MG63 (cell line): ENCODE measurements around the gene KSR1. TPM values are rescaled to one million over a fixed set of nuclear protein-coding genes. Genes with fewer than 3 reads are reported as not detected.
"Not testable (repeated sequence)": the region's sequence is repeated elsewhere in the genome, so short reads cannot be mapped to it uniquely, and the experiment has no call there.

Experiments
- DNase-seq: peaks from one replicate; pipeline ENCODE4 v3.0.0-alpha.2; 2020
- H3K27me3 ChIP-seq: fragments of 250-450 bp; sonication (Bioruptor Pico); 2 replicates; pipeline ENCODE4 v1.5.1; 2020; ENCODE audit warnings: mild to moderate bottlenecking, moderate library complexity
- H3K36me3 ChIP-seq: fragments of 250-450 bp; sonication (Bioruptor Pico); 2 replicates; pipeline ENCODE4 v1.5.1; 2020; ENCODE audit warnings: mild to moderate bottlenecking, moderate library complexity
- H3K4me3 ChIP-seq: fragments of 250-450 bp; sonication (Bioruptor Pico); 2 replicates; pipeline ENCODE4 v1.5.1; 2020; ENCODE audit warnings: mild to moderate bottlenecking, moderate library complexity
- H3K9me3 ChIP-seq: fragments of 250-450 bp; sonication (Bioruptor Pico); 2 replicates; pipeline ENCODE4 v1.5.1; 2020; ENCODE audit warnings: mild to moderate bottlenecking, moderate library complexity
- total RNA-seq: library from RNA; depleted of rRNA; stranded (reverse); fragments of >200 nt; shearing (Covaris generic); gene quantifications from 2 replicates; pipeline ENCODE4 v1.2.3, GENCODE V29; 2014; ENCODE audit warnings: low replicate concordance; rRNA removed

The KSR1 gene
- total RNA-seq: 0.52 and 7.6 TPM in 2 replicates

DNA sequence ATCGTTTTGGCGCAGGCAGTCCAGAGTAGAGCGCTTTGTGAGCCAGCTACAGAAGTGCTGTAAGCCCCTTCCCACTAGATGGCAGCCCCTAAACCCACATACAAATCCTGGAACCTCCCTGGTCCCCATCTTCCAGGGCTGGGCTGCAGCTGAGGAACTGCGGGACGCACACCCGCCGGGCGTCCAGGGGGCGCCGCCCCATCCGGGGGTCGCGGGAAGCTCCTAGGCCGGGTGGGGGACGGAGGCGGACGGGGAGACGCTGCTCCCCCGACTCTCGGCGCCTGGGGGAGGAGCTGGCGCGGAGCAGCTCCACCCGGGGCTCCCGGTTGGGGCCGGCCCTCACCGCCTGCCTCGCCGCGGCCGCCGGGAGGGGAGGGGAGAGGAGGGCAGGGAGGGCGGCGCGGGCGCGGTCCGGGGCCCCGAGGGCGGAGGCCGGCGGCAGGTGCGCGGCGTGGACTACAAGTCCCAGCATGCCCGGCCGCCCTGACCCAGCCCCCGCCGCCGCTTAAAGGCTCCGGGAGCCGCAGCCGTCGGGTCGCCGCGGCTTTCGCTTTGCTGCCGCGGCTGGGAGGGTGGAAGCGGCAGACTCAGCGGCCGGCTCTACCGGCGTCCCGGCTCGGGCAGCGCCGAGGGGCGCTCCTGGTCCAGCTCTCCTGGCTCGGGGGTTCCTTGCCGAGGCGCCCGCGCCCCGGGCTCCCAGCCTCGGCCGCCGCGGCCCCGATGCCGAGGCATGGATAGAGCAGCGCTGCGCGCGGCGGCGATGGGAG lies at the start of gene KSR1:
Gene KSR1, plus strand, starts transcription at position 535 of the 767 bp plus-strand sequence. Its CDS starts 196 bp downstream, at position 731.
- Histone ChIP-seq H3K36me3 (no peaks in the 10 kb centered on the region), H3K4me3 (peak within 1 kb of the TSS; percentile 68), H3K9me3 (no peaks in the 10 kb centered on the region), H3K27me3 (peaks cover 4% of the 10 kb centered on the region; the same call in 1 of the 2 replicates)
- DNase-seq: peak; percentile 79

DNA sequence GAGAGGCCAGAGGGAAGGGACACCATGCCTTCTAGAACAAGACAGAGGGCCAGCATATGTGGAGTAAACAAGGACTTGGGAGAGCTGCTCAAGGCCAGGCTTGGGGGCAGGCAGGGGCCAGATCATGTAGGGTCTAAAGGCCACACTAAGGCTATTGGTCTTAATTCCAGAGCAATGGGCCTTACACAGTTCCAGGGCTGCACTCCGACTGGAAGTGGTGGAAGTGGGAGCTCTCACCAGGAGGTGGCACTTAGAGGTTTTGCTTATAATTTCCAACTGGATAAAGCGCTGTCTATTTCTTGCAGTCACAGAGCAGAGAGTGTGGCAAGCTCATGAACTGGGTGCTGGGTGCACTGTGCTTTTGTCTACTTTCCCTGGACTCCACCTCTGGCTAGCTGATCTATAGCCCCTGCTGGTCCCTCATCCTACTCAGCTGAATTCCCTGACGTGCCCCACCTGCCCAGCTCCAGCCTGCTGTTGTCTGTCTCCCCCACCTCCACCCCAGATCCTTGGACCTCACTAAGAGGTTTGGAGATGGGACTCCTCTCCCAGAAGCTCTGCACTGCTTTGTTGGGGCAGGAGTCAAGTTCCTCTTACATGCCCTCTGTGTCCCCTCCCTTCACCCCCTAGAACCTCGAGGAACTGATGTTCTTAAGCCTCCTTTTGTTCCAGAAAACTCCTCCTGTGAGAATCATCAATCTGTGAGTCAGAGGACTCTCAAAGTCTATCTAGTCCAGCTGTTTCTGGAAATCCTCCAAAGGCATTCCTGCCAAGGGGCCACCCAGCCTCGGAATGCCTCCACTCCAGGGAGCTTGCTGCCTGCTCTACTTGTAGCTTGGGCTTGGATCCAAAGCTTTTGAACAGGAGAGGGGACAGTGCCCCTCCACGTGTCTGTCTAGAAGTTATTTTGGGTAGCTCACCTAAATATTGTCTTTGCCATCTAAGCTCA lies 48.1 kb upstream of the KSR1 start:
- DNase-seq: peak; percentile 92
- Histone ChIP-seq H3K9me3 (no peaks in the 10 kb centered on the region), H3K36me3 (no peaks in the 10 kb centered on the region), H3K4me3 (no peak overlapping the region), H3K27me3 (no peaks in the 10 kb centered on the region)

DNA sequence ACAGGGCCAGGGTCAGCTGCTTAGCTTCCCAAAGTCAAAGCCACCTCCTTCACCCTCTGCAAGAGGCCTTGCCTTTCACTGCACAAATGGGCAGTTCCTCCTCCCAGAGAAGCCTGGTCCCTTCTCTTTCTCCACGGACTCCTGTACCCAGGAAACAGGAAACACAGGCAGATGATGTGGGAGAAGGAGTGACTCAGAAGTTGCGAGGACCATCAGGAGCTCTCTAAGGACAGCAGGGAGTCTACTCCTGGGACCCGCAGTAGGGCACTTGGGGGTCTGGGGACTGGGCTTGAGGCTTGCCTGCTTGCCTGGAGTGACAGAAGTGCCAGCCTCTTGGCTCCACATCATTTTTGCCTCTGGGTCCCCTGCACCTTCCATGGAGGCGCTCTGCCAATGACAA lies 47.4 kb upstream of the KSR1 start:
- DNase-seq: peak; percentile 56

DNA sequence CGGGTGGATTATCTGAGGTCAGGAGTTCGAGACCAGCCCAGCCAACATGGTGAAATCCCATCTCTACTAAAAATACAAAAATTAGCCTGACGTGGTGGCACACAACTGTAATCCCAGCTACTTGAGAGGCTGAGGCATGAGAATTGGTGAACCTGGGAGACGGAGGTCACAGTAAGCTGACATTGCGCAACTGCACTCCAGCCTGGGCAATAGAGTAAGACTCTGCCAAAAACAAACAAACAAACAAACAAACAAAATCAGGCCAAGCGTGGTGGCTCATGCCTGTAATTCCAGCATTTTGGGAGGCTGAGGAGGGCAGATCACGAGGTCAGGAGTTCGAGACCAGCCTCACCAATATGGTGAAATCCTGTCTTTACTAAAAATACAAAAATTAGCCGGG lies 44.1 kb upstream of the KSR1 start:
- not testable (repeated sequence) for H3K4me3 ChIP-seq, H3K36me3 ChIP-seq, H3K27me3 ChIP-seq, DNase-seq, H3K9me3 ChIP-seq

More for the DNA sequence above, 47.4 kb upstream of the KSR1 start:
- H3K36me3 ChIP-seq: no peaks in the 10 kb centered on the region
- H3K27me3 ChIP-seq: no peaks in the 10 kb centered on the region
- H3K4me3 ChIP-seq: no peak overlapping the region
- no peaks in the 10 kb centered on the region for H3K9me3 ChIP-seq

DNA sequence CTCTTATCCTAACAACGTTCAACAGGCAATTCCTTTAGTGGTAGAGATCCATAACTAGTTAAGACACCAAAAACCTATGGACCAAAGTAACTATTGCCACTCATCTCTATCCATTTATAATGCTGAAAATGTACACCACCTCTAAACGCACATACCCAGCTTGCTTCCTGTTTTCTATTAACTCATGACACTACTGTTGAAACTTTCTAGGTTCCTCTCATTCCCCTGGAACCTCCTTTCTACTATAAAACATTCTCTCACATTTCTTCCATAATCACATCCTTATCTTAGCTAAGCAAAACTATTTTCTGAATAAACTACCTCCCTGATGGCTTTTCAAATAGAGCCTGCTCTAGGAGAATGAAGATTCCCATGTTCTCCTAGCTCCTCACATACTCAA lies 42.9 kb upstream of the KSR1 start:
- H3K36me3 ChIP-seq: no peaks in the 10 kb centered on the region
- no peaks in the 10 kb centered on the region for H3K9me3 ChIP-seq
- no peaks in the 10 kb centered on the region for H3K27me3 ChIP-seq
- no peak for DNase-seq
- no peak overlapping the region for H3K4me3 ChIP-seq

DNA sequence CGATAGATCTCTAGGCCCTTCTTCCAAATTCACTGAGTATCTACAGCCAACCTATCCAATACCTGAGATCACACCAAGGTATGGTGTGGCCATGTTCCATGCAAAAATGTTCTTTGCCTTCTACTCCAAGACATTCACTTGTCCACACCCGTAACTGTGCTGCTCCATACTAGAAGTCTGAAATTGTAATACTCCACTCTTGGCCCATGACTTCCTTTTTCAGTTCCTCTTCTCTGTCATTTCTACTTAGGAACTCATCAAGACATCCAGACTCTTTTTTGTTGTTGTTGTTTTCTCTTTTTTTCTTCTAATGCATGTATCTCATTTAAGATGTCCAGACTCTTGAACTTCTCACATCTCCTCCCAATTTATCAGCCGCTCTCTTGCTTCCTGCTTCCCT lies 42.5 kb upstream of the KSR1 start:
- H3K4me3 ChIP-seq: no peak overlapping the region
- no peak for DNase-seq
- no peaks in the 10 kb centered on the region for H3K27me3 ChIP-seq
- no peaks in the 10 kb centered on the region for H3K36me3 ChIP-seq
- H3K9me3 ChIP-seq: no peaks in the 10 kb centered on the region

DNA sequence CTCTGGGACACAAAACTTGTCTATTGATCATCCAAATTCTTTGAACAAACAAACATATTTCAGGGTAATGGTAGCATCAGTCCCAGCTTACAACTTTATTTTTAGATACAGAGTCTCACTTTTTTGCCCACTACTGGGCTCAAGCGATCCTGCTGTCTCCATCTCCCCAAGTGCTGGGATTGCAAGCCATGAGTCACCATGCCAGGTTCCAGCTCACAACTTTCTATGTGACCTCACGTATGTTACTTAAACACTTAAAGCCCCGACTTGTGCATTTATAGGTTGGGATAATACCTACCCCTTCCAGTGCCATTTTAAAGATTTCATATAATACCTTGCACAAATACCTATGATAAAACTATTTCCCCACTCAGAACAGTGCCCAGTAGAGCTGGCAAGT lies 42.0 kb upstream of the KSR1 start:
- Histone ChIP-seq H3K9me3 (no peaks in the 10 kb centered on the region), H3K27me3 (no peaks in the 10 kb centered on the region), H3K4me3 (no peak overlapping the region), H3K36me3 (no peaks in the 10 kb centered on the region)
- DNase-seq: peak; percentile 55

DNA sequence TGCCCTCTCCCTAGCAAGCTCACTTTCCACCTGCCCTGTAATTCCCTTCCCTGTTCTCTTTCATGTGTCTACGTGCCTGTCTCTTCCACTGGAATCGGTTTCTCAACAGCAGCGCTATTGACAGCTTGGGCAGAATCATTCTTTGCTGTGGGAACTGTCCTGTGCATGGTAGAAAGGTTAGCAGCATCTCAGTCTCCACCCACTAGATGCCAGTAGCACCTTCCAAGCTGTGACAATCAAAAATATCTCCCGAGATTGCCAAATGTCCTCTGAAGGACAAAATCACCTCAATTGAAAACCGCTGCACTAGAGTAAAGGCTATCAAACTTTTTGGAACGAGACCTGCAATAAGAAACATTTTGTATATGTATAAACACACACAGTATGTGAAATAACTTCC lies 41.6 kb upstream of the KSR1 start:
- no peaks in the 10 kb centered on the region for H3K27me3 ChIP-seq
- H3K4me3 ChIP-seq: no peak overlapping the region
- no peaks in the 10 kb centered on the region for H3K9me3 ChIP-seq
- no peak for DNase-seq
- H3K36me3 ChIP-seq: no peaks in the 10 kb centered on the region

DNA sequence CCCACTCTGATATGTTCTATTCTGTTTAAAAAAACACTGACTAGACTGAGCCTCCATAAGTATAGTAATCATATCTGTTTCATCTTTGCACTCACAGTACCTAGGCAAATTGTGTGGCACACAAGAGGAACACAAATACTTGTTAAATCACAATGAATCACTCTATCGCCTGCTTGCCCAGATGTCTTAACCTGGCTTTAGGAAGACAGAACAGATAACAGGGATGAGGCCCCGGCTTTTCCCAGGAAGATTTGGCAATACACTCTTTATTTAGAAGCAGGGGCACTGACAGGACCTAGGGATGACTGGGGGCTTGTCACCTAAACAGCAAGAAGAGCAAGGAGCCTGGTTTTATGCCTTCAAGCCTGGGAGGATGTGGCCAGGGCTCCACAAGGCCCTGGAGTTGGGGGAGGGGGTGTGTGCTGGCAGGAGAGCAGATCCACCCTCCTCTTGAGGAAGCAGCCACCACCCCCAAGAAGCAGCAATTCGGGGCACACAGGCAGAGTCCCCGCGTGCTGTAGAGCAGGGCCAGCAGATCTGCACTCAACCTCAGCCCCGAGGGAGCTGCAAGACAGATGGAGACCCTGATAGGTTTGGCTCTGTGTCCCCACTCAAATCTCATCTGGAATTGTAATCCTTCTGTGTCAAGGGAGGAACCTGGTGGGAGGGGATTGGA lies 41.0 kb upstream of the KSR1 start:
- no peaks in the 10 kb centered on the region for H3K9me3 ChIP-seq
- no peaks in the 10 kb centered on the region for H3K27me3 ChIP-seq
- H3K36me3 ChIP-seq: no peaks in the 10 kb centered on the region
- no peak for DNase-seq
- H3K4me3 ChIP-seq: no peak overlapping the region

DNA sequence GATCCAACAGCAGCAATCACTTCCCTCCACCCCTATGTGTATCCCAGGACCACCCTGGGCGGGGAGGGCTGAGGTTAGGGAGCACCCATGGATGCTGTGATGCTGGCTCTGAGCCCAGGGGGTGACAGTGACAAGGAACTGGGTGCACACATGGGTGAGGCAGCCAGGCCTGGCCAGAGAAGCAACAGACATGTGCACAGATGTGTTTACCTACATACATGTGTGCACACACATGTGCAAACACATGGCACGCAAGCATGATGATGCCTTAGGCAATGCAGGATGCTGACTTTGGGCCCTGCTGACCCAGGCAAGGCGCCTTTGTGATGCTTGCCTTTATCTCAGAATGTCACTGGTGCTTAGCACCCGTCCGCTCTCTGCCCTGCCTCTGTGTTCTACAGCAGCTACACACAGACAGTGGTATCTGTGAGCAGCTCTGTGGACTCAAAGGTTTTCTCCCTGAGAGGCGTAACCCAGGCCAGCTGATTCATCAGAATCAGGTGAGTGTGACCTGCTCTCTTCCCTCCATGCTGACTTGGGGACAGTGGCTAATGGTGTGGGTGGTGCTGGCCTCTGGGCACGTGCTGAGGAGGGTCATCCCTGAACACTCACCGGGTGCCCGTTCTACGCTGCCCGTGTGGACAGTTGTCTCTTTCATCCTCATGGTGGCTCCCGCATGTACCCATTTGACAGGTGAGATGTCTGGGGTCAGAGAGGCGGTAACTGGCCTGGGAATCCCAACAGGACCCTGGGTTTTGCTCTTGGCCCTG lies 38.5 kb upstream of the KSR1 start:
- Histone ChIP-seq H3K4me3 (no peak overlapping the region), H3K36me3 (no peaks in the 10 kb centered on the region), H3K9me3 (no peaks in the 10 kb centered on the region), H3K27me3 (no peaks in the 10 kb centered on the region)
- DNase-seq: no peak

DNA sequence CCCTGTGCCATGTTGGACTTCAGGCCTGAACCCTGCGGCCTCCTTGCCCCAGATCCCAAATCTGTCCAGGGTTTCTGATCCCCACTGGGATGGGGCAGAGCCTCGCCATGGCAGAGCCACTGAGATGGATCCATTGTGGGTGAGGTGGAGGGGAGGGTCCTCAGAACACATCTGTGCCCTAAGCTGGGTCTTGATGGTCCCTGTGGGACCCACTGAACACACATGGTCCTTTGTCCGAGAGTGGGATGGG lies 38.0 kb upstream of the KSR1 start:
- H3K9me3 ChIP-seq: no peaks in the 10 kb centered on the region
- DNase-seq: no peak
- no peak overlapping the region for H3K4me3 ChIP-seq
- no peaks in the 10 kb centered on the region for H3K27me3 ChIP-seq
- H3K36me3 ChIP-seq: no peaks in the 10 kb centered on the region

DNA sequence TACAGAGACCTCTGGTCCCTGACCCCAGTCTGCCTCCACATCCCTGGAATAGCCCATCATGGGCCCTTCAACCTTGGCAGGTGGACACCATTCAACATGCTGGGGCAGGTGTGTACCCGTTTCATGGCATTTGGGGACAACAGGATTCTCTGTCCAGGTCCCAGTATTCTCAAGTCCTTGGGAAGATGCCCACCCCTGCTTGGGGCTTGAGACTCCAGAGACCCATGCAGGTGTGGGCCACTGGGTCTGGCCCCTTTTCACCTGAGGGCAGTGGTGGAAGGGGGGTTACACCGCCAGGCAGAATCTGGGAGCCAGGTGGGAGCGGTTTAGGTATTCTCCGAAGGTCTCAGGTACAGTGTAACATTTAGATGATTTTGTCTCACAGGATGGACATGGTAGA lies 37.1 kb upstream of the KSR1 start:
- Histone ChIP-seq H3K27me3 (no peaks in the 10 kb centered on the region), H3K4me3 (no peak overlapping the region), H3K9me3 (no peaks in the 10 kb centered on the region), H3K36me3 (no peaks in the 10 kb centered on the region)
- no peak for DNase-seq

DNA sequence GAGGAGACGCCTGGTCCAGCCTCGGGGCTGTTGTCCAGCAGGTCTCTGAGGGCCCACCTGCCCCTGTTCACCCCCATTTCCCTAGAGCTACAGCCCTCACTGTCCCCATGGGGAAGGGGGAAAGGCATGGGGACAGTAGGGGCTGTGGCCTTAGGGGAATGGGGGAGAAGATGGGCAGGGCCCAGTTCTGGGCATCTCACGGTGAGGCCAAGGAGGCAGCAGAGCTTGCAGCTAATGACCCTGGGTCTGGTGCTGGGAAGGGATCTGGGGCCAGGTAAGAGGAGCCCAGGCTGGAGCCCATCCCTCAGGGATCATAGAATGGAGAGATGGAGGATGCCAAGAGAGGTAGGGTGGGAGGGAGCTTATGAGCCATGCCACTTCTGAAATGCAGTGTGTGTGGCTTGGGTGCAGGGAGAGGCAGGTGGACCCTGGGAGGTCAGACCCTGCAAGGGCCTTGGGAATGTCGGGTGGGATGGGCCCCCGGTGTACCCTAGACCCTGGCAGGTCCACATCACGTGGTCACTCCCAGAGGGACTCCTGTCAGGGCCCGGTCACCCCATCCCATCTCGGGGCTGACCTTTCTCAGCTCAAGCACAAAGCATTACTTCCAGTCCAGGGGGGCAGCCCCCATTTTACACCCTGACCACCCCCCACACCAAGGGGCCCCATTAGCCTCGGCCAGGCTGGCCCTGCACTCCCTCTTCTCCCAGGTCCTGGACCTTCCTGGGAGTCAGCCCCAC lies 35.9 kb upstream of the KSR1 start:
- H3K4me3 ChIP-seq: no peak overlapping the region
- no peaks in the 10 kb centered on the region for H3K9me3 ChIP-seq
- no peak for DNase-seq
- no peaks in the 10 kb centered on the region for H3K27me3 ChIP-seq
- H3K36me3 ChIP-seq: no peaks in the 10 kb centered on the region

DNA sequence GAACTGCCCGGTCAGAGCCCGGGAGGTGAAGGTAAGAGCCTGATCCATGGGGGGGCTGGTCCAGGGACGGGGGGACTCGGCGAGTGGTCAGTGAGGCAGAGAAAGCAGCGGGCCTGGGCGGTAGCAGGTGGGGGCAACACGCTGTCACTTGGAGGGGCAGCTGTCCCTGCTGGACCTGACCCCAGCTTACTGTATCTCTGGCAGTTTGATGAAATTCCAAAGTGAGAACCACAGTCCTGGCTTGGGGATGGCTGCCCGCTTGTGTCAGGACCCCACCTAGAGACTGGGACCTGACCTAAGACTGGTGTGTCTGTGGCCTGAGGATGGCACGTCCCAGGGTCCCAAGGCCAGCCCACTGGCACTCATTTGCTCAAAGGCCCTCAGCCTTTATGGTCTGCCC lies 35.1 kb upstream of the KSR1 start:
- H3K27me3 ChIP-seq: no peaks in the 10 kb centered on the region
- no peaks in the 10 kb centered on the region for H3K9me3 ChIP-seq
- DNase-seq: no peak

DNA sequence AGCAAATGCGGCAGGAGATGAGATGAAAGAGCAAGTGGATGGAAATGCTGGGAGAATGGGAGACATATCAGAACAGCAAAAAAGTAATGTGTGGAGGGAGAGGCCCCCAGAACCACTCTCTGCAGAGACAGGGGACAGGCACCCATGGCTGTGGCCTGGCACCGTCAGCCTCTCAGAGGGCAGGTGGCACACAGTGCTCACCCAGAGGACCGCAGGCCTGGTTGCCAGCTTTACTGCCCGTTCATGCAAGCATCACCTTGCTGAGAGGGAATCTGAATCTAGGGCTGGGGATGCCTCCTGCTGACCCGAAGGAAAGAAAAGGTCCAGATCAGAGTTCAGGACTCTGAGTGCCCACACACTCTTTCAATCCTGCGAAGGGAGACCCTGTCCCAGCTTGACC lies 34.6 kb upstream of the KSR1 start:
- not testable (repeated sequence) for H3K27me3 ChIP-seq, H3K36me3 ChIP-seq, DNase-seq, H3K4me3 ChIP-seq, H3K9me3 ChIP-seq

More for the DNA sequence above, 35.1 kb upstream of the KSR1 start:
- H3K36me3 ChIP-seq: no peaks in the 10 kb centered on the region
- no peak overlapping the region for H3K4me3 ChIP-seq

DNA sequence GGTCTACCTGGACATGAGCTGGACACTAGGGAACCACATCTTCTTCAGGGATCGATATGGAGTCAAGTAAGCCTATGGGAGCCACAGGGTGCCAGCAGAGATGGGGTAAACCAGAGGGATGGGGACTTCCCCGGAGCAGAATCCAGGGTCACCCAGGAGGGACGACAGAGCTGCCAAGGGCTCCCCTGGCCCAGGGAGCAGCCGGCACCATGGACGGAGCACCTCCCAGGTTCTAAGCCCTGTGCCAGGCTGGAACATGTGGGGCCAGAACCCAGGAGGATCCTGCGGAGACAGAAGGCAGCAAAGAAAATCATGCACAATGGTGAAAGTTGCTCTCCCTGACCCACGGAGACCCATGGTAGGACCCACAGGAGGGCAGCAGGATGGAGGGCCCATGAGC lies 33.6 kb upstream of the KSR1 start:
- H3K36me3 ChIP-seq: no peaks in the 10 kb centered on the region
- no peak for DNase-seq
- 0 out of 2 replicates have a peak, but pooled peaks cover 2% of the 10 kb centered on the region for H3K9me3 ChIP-seq
- no peaks in the 10 kb centered on the region for H3K27me3 ChIP-seq
- H3K4me3 ChIP-seq: no peak overlapping the region
